CD4-positive, alpha-beta T cell treated with Interleukin-15 for 4 hours (primary cell): Measurements from ENCODE around the gene AFMID.
"Not testable (repeated sequence)": the region's sequence is repeated elsewhere in the genome, so short reads cannot be mapped to it uniquely, and the experiment has no call there.

Experiments used
- DNase-seq: peaks from one replicate; pipeline ENCODE4 v3.0.0-alpha.2; 2020; ENCODE audit warnings: low spot score

Gene AFMID

GRCh38 chr17:78154903-78155811, 32.0 kb upstream of the AFMID start:
- DNase-seq: no peak

- no peak for DNase-seq
These were observed 27.5 kb upstream of the AFMID start for GRCh38 chr17:78159575-78160158.

- DNase-seq: no peak
These were observed 23.0 kb upstream of the AFMID start for GRCh38 chr17:78163881-78164747.

- no peak for DNase-seq
These were observed 22.2 kb upstream of the AFMID start for GRCh38 chr17:78164748-78165607.

- no peak for DNase-seq
These were observed 20.7 kb upstream of the AFMID start for GRCh38 chr17:78166416-78166815.

GRCh38 chr17:78168242-78168902, 18.8 kb upstream of the AFMID start, which contains the start of gene SYNGR2:
Gene SYNGR2, plus strand, starts transcription at chr17:78168581. Its CDS starts 36 bp downstream, at chr17:78168617.
- peak; percentile 88 for DNase-seq

GRCh38 chr17:78168903-78169793, 18.0 kb upstream of the AFMID start:
- DNase-seq: peak; percentile 48

GRCh38 chr17:78170692-78171590, 16.2 kb upstream of the AFMID start:
- no peak for DNase-seq

- DNase-seq: not testable (repeated sequence)
These were observed 15.4 kb upstream of the AFMID start for GRCh38 chr17:78171591-78172248.

- no peak for DNase-seq
These were observed 14.7 kb upstream of the AFMID start for GRCh38 chr17:78172249-78173051.

- peak; percentile 38 for DNase-seq
These were observed 14.0 kb upstream of the AFMID start for GRCh38 chr17:78173097-78173715.

GRCh38 chr17:78174346-78174869, 12.8 kb upstream of the AFMID start:
- DNase-seq: no peak

GRCh38 chr17:78174870-78175642, 12.1 kb upstream of the AFMID start:
- DNase-seq: no peak

GRCh38 chr17:78175643-78175981, 11.6 kb upstream of the AFMID start:
- DNase-seq: no peak

GRCh38 chr17:78176548-78177025, 10.6 kb upstream of the AFMID start:
- DNase-seq: peak; percentile 79

GRCh38 chr17:78179372-78179771, 7.8 kb upstream of the AFMID start:
- DNase-seq: no peak
